Smooth muscle cell (in vitro differentiated cells): Measurements from ENCODE around the gene CATSPERE. TPM values are rescaled to one million over a fixed set of nuclear protein-coding genes. Genes with fewer than 3 reads are reported as not detected.
"Not testable (repeated sequence)": the region's sequence is repeated elsewhere in the genome, so short reads cannot be mapped to it uniquely, and the experiment has no call there.

ENCODE experiments used
- DNase-seq: peaks from one replicate; lab custom pipeline; 2025; ENCODE audit not compliant: unreplicated experiment; lab: John Stamatoyannopoulos, UW
- H2AFZ ChIP-seq: fragments of 200-600 bp; sonication (generic); 2 replicates; pipeline ENCODE4 v1.6.0; 2016; ENCODE audit warnings: antibody characterized with exemption, low read depth, mild to moderate bottlenecking
- H3F3A ChIP-seq: fragments of 200-600 bp; sonication (generic); 2 replicates; pipeline ENCODE4 v1.6.0; 2017; ENCODE audit warnings: antibody characterized with exemption, low read depth
- H3K27ac ChIP-seq: fragments of 200-600 bp; sonication (generic); 2 replicates; pipeline ENCODE4 v1.5.1; 2016; ENCODE audit warnings: low read depth, mild to moderate bottlenecking
- H3K27me3 ChIP-seq: fragments of 200-600 bp; sonication (generic); 2 replicates; pipeline ENCODE4 v1.6.1; 2016; ENCODE audit warnings: low read depth, mild to moderate bottlenecking
- H3K36me3 ChIP-seq: fragments of 200-600 bp; sonication (generic); 2 replicates; pipeline ENCODE4 v1.5.1; 2016; ENCODE audit warnings: low read depth
- H3K4me1 ChIP-seq: fragments of 200-600 bp; sonication (generic); 2 replicates; pipeline ENCODE4 v1.5.1; 2016; ENCODE audit warnings: low read depth
- H3K4me2 ChIP-seq: fragments of 200-600 bp; sonication (generic); 2 replicates; pipeline ENCODE4 v1.6.0; 2016; ENCODE audit warnings: mild to moderate bottlenecking
- H3K4me3 ChIP-seq: fragments of 200-600 bp; sonication (generic); 2 replicates; pipeline ENCODE4 v1.5.1; 2016; ENCODE audit warnings: mild to moderate bottlenecking
- H3K79me2 ChIP-seq: fragments of 200-600 bp; sonication (generic); 2 replicates; pipeline ENCODE4 v1.6.0; 2016; ENCODE audit warnings: low read depth, mild to moderate bottlenecking
- H3K9ac ChIP-seq: fragments of 200-600 bp; sonication (generic); 2 replicates; pipeline ENCODE4 v1.6.0; 2016; ENCODE audit warnings: low read depth
- H3K9me3 ChIP-seq: fragments of 200-600 bp; sonication (generic); replicated peaks from 2 replicates; pipeline ENCODE4 v1.5.1; 2016; ENCODE audit warnings: low read depth
- H4K20me1 ChIP-seq: fragments of 200-600 bp; sonication (generic); 2 replicates; pipeline ENCODE4 v1.6.0; 2016; ENCODE audit warnings: low read depth
- WGBS: methylation state at CpG from one replicate; pipeline ENCODE4 v1.1.7; 2016; ENCODE audit warnings: low lambda C conversion rate; 5-methylcytosine and 5-hydroxymethylcytosine counted together
- polyA plus RNA-seq: library from polyadenylated mRNA; unstranded; fragments of >200 nt; fragmentation: Nextera tagmentation; extraction: Ambion mirVana; gene quantifications from 2 replicates; pipeline ENCODE4 v1.2.1, GENCODE V29; 2016
- total RNA-seq: library from RNA; depleted of rRNA; stranded (reverse); fragments of >200 nt; gene quantifications from 2 replicates; pipeline ENCODE4 v1.2.3, GENCODE V29; 2014
- TF ChIP-seq, protein P1 (sequence below): fragments of 200-600 bp; sonication (generic); IDR thresholded peaks from 2 replicates; pipeline ENCODE4 v1.5.1; 2017; ENCODE audit warnings: borderline replicate concordance, mild to moderate bottlenecking, antibody characterized with exemption; ENCODE audit not compliant: insufficient read depth, poor library complexity, severe bottlenecking

The CATSPERE gene
- total and polyA plus RNA-seq, 2 experiments from 2014 or later: 0.11 to 0.63 TPM

DNA sequence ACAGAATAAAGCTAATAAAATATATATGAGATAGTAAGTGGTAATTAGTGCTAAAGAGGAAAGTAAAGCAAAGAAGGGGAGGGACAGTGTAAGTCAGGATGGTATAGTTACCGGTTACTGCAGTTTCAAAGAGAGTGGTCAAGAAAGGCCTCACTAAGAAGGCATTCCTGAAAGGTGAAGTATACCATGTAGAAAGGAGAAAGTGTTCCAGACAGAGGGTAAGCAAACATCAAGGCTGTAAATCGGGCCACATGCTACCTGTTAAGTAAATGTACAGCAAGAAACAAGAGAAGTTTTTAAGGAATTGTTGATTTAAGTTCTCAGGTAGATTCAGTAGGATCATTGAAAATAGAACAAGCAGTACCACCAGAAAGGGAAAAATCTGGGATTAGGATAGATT is 201.5 kb downstream of the CATSPERE start:
- Histone ChIP-seq H3K4me1 (peaks cover 12% of the 10 kb centered on the region), H3K36me3 (peaks cover 8% of the 10 kb centered on the region), H3K27me3 (no peaks in the 10 kb centered on the region), H3K79me2 (peaks cover 85% of the 10 kb centered on the region), H3K27ac (peak overlapping the region; percentile 7), H3F3A (no peaks in the 10 kb centered on the region), H3K9me3 (no peaks in the 10 kb centered on the region), H3K4me3 (no peak overlapping the region), H2AFZ (no peak overlapping the region), H3K4me2 (no peak overlapping the region), H4K20me1 (peaks cover 89% of the 10 kb centered on the region), H3K9ac (no peak overlapping the region)
- TF ChIP-seq, protein P1, sequence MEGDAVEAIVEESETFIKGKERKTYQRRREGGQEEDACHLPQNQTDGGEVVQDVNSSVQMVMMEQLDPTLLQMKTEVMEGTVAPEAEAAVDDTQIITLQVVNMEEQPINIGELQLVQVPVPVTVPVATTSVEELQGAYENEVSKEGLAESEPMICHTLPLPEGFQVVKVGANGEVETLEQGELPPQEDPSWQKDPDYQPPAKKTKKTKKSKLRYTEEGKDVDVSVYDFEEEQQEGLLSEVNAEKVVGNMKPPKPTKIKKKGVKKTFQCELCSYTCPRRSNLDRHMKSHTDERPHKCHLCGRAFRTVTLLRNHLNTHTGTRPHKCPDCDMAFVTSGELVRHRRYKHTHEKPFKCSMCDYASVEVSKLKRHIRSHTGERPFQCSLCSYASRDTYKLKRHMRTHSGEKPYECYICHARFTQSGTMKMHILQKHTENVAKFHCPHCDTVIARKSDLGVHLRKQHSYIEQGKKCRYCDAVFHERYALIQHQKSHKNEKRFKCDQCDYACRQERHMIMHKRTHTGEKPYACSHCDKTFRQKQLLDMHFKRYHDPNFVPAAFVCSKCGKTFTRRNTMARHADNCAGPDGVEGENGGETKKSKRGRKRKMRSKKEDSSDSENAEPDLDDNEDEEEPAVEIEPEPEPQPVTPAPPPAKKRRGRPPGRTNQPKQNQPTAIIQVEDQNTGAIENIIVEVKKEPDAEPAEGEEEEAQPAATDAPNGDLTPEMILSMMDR: no peak
- no peak for DNase-seq
- 72% methylated on average over 2 of the region's 2 CpGs for WGBS

DNA sequence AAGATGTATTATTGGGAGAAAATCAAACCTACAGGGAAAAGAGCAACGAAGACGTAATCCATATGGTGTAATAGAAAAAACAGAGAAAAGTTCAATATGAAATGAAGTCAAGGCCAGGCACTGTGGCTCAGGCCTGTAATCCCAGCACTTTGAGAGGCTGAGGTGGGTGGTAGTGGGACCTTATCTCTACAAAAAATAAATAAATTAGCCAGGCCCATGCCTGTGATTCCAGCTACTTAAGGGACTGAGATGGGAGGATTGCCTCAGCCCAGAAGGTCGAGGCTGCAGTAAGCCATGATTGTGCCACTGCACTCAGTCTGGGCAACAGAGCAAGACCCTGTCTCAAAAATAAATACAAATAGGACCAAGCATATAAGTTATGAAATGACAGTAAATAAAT is 203.3 kb downstream of the CATSPERE start:
- H3K27ac ChIP-seq: no peak overlapping the region
- H2AFZ ChIP-seq: no peak overlapping the region
- no peak overlapping the region for H3K4me3 ChIP-seq
- peaks cover 85% of the 10 kb centered on the region for H3K79me2 ChIP-seq
- H3K27me3 ChIP-seq: no peaks in the 10 kb centered on the region
- WGBS: 21% methylated on average over 3 of the region's 3 CpGs
- no peaks in the 10 kb centered on the region for H3K9me3 ChIP-seq
- no peak overlapping the region for H3K9ac ChIP-seq
- H3K4me1 ChIP-seq: peaks cover 12% of the 10 kb centered on the region
- peaks cover 89% of the 10 kb centered on the region for H4K20me1 ChIP-seq
- TF ChIP-seq, protein P1: no peak
- H3K36me3 ChIP-seq: peaks cover 6% of the 10 kb centered on the region
- DNase-seq: no peak
- H3K4me2 ChIP-seq: peak overlapping the region; percentile 13
- H3F3A ChIP-seq: no peaks in the 10 kb centered on the region

DNA sequence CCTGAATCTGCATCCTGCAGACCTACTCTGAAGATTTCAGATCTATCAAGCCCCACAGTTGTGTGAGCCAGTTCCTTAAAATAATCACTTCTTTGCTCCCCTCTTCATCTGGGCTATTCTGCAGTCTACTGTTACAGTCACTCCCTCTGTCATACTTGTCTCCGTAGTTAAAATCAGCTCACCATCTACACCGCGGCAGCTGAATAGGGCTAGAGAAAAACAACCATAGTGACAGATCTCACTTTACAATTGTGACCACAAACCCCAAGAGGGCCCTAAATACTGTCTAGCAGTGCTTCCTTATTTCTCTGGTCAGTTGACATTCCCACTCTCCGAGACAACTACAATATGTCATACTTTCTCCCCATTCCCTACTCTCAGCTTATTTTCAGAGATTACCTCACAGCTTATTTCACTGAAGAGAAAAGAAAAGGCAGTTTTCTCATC is 204.7 kb downstream of the CATSPERE start:
- H3F3A ChIP-seq: no peaks in the 10 kb centered on the region
- peaks cover 78% of the 10 kb centered on the region for H3K79me2 ChIP-seq
- no peaks in the 10 kb centered on the region for H3K36me3 ChIP-seq
- H3K9me3 ChIP-seq: no peaks in the 10 kb centered on the region
- H3K4me1 ChIP-seq: peaks cover 12% of the 10 kb centered on the region
- no peak overlapping the region for H3K9ac ChIP-seq
- H3K4me3 ChIP-seq: no peak overlapping the region
- DNase-seq: no peak
- peak overlapping the region; percentile 37 for H3K27ac ChIP-seq
- no peak overlapping the region for H2AFZ ChIP-seq
- TF ChIP-seq, protein P1: no peak
- 18% methylated on average over 4 of the region's 4 CpGs for WGBS
- peak overlapping the region; percentile 62 for H3K4me2 ChIP-seq
- no peaks in the 10 kb centered on the region for H3K27me3 ChIP-seq
- H4K20me1 ChIP-seq: peaks cover 84% of the 10 kb centered on the region

DNA sequence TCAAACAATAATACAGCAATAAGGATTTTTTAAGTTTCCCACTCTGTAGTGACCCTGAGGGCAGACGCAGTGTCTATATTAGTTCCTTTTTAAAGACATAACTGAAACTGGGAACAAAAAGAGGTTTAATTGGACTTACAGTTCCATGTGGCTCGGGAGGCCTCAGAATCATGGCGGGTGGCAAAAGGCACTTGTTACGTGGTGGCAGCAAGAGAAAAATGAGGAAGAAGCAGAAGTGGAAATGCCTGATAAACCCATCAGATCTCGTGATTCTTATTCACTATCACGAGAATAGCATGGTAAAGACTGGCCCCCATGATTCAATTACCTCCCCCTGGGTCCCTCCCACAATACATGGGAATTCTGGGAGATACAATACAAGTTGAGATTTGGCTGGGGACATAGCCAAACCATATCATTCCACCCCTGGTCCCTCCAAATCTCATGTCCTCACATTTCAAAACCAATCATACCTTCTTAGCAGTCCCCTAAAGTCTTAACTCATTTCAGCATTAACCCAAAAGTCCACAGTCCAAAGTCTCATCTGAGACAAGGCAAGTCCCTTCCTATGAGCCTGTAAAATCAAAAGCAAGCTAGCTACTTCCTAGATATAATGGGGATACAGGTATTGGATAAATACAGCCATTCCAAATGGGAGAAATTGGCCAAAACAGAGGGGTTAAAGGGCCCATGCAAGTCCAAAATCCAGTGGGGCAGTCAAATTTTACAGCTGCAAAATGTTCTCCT is 205.8 kb downstream of the CATSPERE start:
- not testable (repeated sequence) for H3F3A ChIP-seq, H2AFZ ChIP-seq, H3K9ac ChIP-seq, H3K9me3 ChIP-seq, H3K36me3 ChIP-seq, H3K4me3 ChIP-seq, DNase-seq, H3K4me2 ChIP-seq, H3K27me3 ChIP-seq, H3K27ac ChIP-seq
- H3K79me2 ChIP-seq: peaks cover 75% of the 10 kb centered on the region
- H3K4me1 ChIP-seq: peaks cover 12% of the 10 kb centered on the region
- WGBS: 97% methylated on average over 6 of the region's 6 CpGs
- peaks cover 86% of the 10 kb centered on the region for H4K20me1 ChIP-seq
